ENCODE data around the gene SYT4. TPM values are rescaled to one million over a fixed set of nuclear protein-coding genes. Genes with fewer than 3 reads are reported as not detected.

The SYT4 gene
- total and polyA plus RNA-seq, 9 of the 15 experiments (the other 6 are each of a cell fraction or from before 2014, with no cell fraction given) = not detected

DNA sequence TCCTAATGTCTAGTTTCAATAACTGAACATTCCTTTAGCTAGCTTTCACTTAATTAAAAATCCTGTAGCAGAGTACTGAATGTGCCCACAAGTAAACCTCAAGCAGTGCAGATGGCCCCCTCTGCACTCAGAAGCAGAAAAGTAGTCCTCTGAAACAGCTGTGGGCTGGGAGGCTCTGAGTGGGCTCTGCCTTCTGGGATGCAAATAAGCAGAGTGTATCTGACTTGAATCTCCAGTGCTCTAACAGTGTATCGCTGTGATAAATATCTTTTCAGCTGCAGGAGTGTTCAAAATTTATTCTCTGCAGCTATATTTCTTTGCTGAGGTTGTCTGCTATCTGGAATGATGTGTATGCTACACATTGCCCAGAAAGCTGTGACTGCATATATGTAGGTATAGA, 44.8 kb upstream of the SYT4 start:
- TF ChIP-seq, protein P1, sequence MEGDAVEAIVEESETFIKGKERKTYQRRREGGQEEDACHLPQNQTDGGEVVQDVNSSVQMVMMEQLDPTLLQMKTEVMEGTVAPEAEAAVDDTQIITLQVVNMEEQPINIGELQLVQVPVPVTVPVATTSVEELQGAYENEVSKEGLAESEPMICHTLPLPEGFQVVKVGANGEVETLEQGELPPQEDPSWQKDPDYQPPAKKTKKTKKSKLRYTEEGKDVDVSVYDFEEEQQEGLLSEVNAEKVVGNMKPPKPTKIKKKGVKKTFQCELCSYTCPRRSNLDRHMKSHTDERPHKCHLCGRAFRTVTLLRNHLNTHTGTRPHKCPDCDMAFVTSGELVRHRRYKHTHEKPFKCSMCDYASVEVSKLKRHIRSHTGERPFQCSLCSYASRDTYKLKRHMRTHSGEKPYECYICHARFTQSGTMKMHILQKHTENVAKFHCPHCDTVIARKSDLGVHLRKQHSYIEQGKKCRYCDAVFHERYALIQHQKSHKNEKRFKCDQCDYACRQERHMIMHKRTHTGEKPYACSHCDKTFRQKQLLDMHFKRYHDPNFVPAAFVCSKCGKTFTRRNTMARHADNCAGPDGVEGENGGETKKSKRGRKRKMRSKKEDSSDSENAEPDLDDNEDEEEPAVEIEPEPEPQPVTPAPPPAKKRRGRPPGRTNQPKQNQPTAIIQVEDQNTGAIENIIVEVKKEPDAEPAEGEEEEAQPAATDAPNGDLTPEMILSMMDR (IDR thresholded peaks at IDR 0.05 in 2 of 3, conservative IDR thresholded peaks at IDR 0.05 in 1 of 3; ENCODE audit: insufficient read depth in 2 of 3, low read depth in 1 of 3, low read length in 3 of 3) = no peak
- TF ChIP-seq ZNF551 (CRISPR knock-in tag; IDR thresholded peaks at IDR 0.05) = no peak
- TF ChIP-seq HDAC2 (IDR thresholded peaks at IDR 0.05) = no peak
- TF ChIP-seq MECOM (CRISPR knock-in tag; IDR thresholded peaks at IDR 0.05) = no peak
- no peak for TF ChIP-seq SRSF7 (optimal IDR thresholded peaks at IDR 0.05; ENCODE audit: low read depth, low read length)
- TF ChIP-seq NEUROD1 (IDR thresholded peaks at IDR 0.05; ENCODE audit: borderline replicate concordance, low read depth, low read length, partially characterized antibody) = no peak
- TF ChIP-seq CEBPB (tag; IDR thresholded peaks at IDR 0.05) = no peak
- no peak for TF ChIP-seq CHD2 (IDR thresholded peaks at IDR 0.05; ENCODE audit: low read depth, low read length)
- TF ChIP-seq MYBL2 (IDR thresholded peaks at IDR 0.05; ENCODE audit: low read depth) = no peak
- no peak for TF ChIP-seq MYBL2 (CRISPR knock-in tag; IDR thresholded peaks at IDR 0.05; ENCODE audit: borderline replicate concordance)
- TF ChIP-seq SMARCC2 (IDR thresholded peaks at IDR 0.05; ENCODE audit: low read depth) = no peak
- Histone ChIP-seq H3K27ac (ENCODE audit: extremely low read depth, low read depth, low read length) (no peak overlapping the region), H4K20me1 (replicated peaks; ENCODE audit: control insufficient read depth, insufficient read depth, low read length) (no peaks in the 10 kb centered on the region), H3K36me3 (ENCODE audit: control insufficient read depth, insufficient read depth, low read length) (no peaks in the 10 kb centered on the region), H3K79me2 (ENCODE audit: control insufficient read depth, insufficient read depth, low read length) (no peaks in the 10 kb centered on the region), H3K4me1 (replicated peaks in 1 of 2; ENCODE audit: control insufficient read depth in 2 of 2, insufficient read depth in 2 of 2, low read length in 2 of 2) (no peaks in the 10 kb centered on the region), H3K27me3 (ENCODE audit: control insufficient read depth in 2 of 2, insufficient read depth in 2 of 2, low read length in 2 of 2) (no peaks in the 10 kb centered on the region), H3K4me2 (ENCODE audit: insufficient read depth, low read length) (no peak overlapping the region), H3K4me3 (no peak overlapping the region), H3K9me1 (ENCODE audit: control insufficient read depth, insufficient read depth, low read length) (no peaks in the 10 kb centered on the region), H2AFZ (ENCODE audit: low read depth, low read length) (no peak overlapping the region), H3K9me3 (replicated peaks; ENCODE audit: control insufficient read depth, insufficient read depth, low read depth, low read length) (no peaks in the 10 kb centered on the region), H3K9ac (ENCODE audit: insufficient read depth in 1 of 2, low read depth in 2 of 2, low read length in 2 of 2) (no peak overlapping the region)
- ATAC-seq (no peak), DNase-seq (ENCODE audit: extremely low read depth in 1 of 4, low spot score in 3 of 4) (no peak), FAIRE-seq (no peak)
- CTCF ChIA-PET (ENCODE audit: low intra/inter-chr PET ratio) = no interaction called here
- POLR2A ChIA-PET = no interaction called here
- intact Hi-C loops (cut with micrococcal nuclease) = no loop called here
- WGBS (ENCODE audit: insufficient coverage, low coverage, missing lambda C conversion rate) = 0% methylated on average over 1 of the region's 1 CpG
- in situ Hi-C loops (cut with MboI) = no loop called here
- no TSS peak for BruUV-seq (replicated peaks)
